WTC11 (cell line): Measurements from ENCODE around the gene BCAS3. TPM values are rescaled to one million over a fixed set of nuclear protein-coding genes. Genes with fewer than 3 reads are reported as not detected.

Experiments used
- ATAC-seq: fragments of 200-7000 bp; cut with Tn5 transposase; 2 replicates; pipeline ENCODE4 v1.10.0; 2021; ENCODE audit warnings: mild to moderate bottlenecking, moderate library complexity
- CTCF ChIA-PET: fragments of 300-600 bp; sonication (Branson Sonifier 250); formaldehyde crosslinking; loops from one replicate; lab custom pipeline; 2021; ENCODE audit warnings: antibody characterized with exemption; lab: Charles Lee
- POLR2A ChIA-PET: fragments of 350-600 bp; sonication (Branson Sonifier 250); formaldehyde crosslinking; loops from one replicate; lab custom pipeline; 2021; ENCODE audit warnings: antibody characterized with exemption; lab: Charles Lee
- DNase-seq: peaks from one replicate; pipeline ENCODE4 v3.0.0; 2021; ENCODE audit warnings: low spot score
- H3K27ac Mint-ChIP-seq: 2 replicates; pipeline ENCODE4 v1.8.0; 2021; ENCODE audit warnings: mixed read lengths
- H3K27me3 Mint-ChIP-seq: 2 replicates; pipeline ENCODE4 v1.8.0; 2021; ENCODE audit warnings: low read depth, mild to moderate bottlenecking, moderate library complexity, mixed read lengths
- H3K36me3 Mint-ChIP-seq: 2 replicates; pipeline ENCODE4 v1.8.0; 2021; ENCODE audit warnings: mixed read lengths
- H3K4me1 Mint-ChIP-seq: 2 replicates; pipeline ENCODE4 v1.8.0; 2022; ENCODE audit warnings: mixed read lengths
- H3K4me3 Mint-ChIP-seq: 2 replicates; pipeline ENCODE4 v1.8.0; 2021; ENCODE audit warnings: mild to moderate bottlenecking, moderate library complexity, mixed read lengths
- H3K9me3 Mint-ChIP-seq: 2 replicates; pipeline ENCODE4 v1.8.0; 2021; ENCODE audit warnings: mixed read lengths
- ELF4 ChIP-seq: sonication (generic); formaldehyde crosslinking; IDR thresholded peaks from 2 replicates; pipeline ENCODE4 v1.8.1; 2022; ENCODE audit warnings: low read depth, mild to moderate bottlenecking, moderate library complexity, missing genetic modification reagents
- FOXJ3 ChIP-seq: sonication (generic); formaldehyde crosslinking; IDR thresholded peaks from 2 replicates; pipeline ENCODE4 v1.9.0; 2021; ENCODE audit warnings: missing genetic modification reagents, mild to moderate bottlenecking, borderline replicate concordance
- FOXP1 ChIP-seq: sonication (generic); formaldehyde crosslinking; IDR thresholded peaks from 2 replicates; pipeline ENCODE4 v1.8.0; 2022; ENCODE audit warnings: missing genetic modification reagents, mild to moderate bottlenecking, moderate library complexity, borderline replicate concordance
- GABPB1 ChIP-seq: sonication (generic); formaldehyde crosslinking; IDR thresholded peaks from 2 replicates; pipeline ENCODE4 v1.8.1; 2023; ENCODE audit warnings: mild to moderate bottlenecking, missing genetic modification reagents
- NFE2L1 ChIP-seq: sonication (generic); formaldehyde crosslinking; IDR thresholded peaks from 2 replicates; pipeline ENCODE4 v1.8.1; 2023; ENCODE audit warnings: missing genetic modification reagents
- PRRX2 ChIP-seq: fragments of 250-450 bp; sonication (Bioruptor Pico); IDR thresholded peaks from 2 replicates; pipeline ENCODE4 v1.8.0; 2021; ENCODE audit warnings: mild to moderate bottlenecking
- ZNF138 ChIP-seq: sonication (generic); formaldehyde crosslinking; conservative IDR thresholded peaks from 2 replicates; pipeline ENCODE4 v1.8.1; 2022; ENCODE audit warnings: mild to moderate bottlenecking, moderate library complexity, missing genetic modification reagents
- ZNF423 ChIP-seq: fragments of 250-450 bp; sonication (Bioruptor Pico); IDR thresholded peaks from 2 replicates; pipeline ENCODE4 v2.1.2; 2022; ENCODE audit warnings: mild to moderate bottlenecking, moderate library complexity
- total RNA-seq: library from RNA; stranded (reverse); gene quantifications from 3 replicates; pipeline ENCODE4 v1.2.3, GENCODE V29; 2021
- TF ChIP-seq, protein P1 (sequence below): sonication (generic); formaldehyde crosslinking; IDR thresholded peaks from 2 replicates; pipeline ENCODE4 v1.8.1; 2023; ENCODE audit warnings: mild to moderate bottlenecking, missing genetic modification reagents, moderate library complexity
- TF ChIP-seq, protein P2 (sequence below): sonication (generic); formaldehyde crosslinking; conservative IDR thresholded peaks from 2 replicates; pipeline ENCODE4 v1.8.1; 2023; ENCODE audit warnings: mild to moderate bottlenecking, low read depth, missing genetic modification reagents, moderate library complexity
- TF ChIP-seq, protein P3 (sequence below): sonication (generic); formaldehyde crosslinking; IDR thresholded peaks from 2 replicates; pipeline ENCODE4 v1.8.0; 2023; ENCODE audit warnings: missing genetic modification reagents, mild to moderate bottlenecking, borderline replicate concordance
- TF ChIP-seq, protein P4 (sequence below): fragments of 250-450 bp; sonication (Bioruptor Pico); IDR thresholded peaks from 2 replicates; pipeline ENCODE4 v2.1.2; 2022; ENCODE audit warnings: mild to moderate bottlenecking, moderate library complexity

Gene BCAS3
- total RNA-seq, 1 experiment from 2014 or later: 15.5 TPM

DNA sequence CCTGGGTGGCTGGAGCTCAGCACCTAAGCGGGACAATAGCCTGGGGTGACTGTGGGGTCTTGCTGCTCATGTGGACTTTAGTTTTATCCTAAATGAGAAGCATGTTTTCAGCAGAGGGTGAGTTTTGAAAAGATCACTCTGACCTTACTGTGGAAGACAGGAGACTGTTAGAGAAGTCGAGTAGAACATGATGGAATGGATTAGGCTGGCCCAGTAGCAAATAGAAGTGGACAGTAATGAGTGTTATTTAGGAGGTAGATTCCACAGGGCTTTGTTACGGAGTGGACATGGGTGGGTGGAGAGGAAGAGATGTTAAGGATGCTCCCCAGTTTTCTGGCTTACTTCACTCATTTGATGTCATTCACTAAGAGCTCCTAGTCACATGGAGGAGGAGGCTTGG is 648.7 kb downstream of the BCAS3 start:
- no peaks in the 10 kb centered on the region for H3K36me3 Mint-ChIP-seq
- no peaks in the 10 kb centered on the region for H3K9me3 Mint-ChIP-seq
- peaks cover 17% of the 10 kb centered on the region for H3K4me1 Mint-ChIP-seq
- no peak for ATAC-seq
- TF ChIP-seq, protein P1, sequence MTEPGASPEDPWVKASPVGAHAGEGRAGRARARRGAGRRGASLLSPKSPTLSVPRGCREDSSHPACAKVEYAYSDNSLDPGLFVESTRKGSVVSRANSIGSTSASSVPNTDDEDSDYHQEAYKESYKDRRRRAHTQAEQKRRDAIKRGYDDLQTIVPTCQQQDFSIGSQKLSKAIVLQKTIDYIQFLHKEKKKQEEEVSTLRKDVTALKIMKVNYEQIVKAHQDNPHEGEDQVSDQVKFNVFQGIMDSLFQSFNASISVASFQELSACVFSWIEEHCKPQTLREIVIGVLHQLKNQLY (CRISPR knock-in tag): no peak
- TF ChIP-seq PRRX2 (CRISPR knock-in tag) (no peak), ZNF423 (CRISPR knock-in tag) (no peak), ELF4 (CRISPR knock-in tag) (no peak), GABPB1 (CRISPR knock-in tag) (no peak), NFE2L1 (CRISPR knock-in tag) (no peak)
- TF ChIP-seq, protein P2, sequence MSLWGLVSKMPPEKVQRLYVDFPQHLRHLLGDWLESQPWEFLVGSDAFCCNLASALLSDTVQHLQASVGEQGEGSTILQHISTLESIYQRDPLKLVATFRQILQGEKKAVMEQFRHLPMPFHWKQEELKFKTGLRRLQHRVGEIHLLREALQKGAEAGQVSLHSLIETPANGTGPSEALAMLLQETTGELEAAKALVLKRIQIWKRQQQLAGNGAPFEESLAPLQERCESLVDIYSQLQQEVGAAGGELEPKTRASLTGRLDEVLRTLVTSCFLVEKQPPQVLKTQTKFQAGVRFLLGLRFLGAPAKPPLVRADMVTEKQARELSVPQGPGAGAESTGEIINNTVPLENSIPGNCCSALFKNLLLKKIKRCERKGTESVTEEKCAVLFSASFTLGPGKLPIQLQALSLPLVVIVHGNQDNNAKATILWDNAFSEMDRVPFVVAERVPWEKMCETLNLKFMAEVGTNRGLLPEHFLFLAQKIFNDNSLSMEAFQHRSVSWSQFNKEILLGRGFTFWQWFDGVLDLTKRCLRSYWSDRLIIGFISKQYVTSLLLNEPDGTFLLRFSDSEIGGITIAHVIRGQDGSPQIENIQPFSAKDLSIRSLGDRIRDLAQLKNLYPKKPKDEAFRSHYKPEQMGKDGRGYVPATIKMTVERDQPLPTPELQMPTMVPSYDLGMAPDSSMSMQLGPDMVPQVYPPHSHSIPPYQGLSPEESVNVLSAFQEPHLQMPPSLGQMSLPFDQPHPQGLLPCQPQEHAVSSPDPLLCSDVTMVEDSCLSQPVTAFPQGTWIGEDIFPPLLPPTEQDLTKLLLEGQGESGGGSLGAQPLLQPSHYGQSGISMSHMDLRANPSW: no peak
- TF ChIP-seq, protein P3, sequence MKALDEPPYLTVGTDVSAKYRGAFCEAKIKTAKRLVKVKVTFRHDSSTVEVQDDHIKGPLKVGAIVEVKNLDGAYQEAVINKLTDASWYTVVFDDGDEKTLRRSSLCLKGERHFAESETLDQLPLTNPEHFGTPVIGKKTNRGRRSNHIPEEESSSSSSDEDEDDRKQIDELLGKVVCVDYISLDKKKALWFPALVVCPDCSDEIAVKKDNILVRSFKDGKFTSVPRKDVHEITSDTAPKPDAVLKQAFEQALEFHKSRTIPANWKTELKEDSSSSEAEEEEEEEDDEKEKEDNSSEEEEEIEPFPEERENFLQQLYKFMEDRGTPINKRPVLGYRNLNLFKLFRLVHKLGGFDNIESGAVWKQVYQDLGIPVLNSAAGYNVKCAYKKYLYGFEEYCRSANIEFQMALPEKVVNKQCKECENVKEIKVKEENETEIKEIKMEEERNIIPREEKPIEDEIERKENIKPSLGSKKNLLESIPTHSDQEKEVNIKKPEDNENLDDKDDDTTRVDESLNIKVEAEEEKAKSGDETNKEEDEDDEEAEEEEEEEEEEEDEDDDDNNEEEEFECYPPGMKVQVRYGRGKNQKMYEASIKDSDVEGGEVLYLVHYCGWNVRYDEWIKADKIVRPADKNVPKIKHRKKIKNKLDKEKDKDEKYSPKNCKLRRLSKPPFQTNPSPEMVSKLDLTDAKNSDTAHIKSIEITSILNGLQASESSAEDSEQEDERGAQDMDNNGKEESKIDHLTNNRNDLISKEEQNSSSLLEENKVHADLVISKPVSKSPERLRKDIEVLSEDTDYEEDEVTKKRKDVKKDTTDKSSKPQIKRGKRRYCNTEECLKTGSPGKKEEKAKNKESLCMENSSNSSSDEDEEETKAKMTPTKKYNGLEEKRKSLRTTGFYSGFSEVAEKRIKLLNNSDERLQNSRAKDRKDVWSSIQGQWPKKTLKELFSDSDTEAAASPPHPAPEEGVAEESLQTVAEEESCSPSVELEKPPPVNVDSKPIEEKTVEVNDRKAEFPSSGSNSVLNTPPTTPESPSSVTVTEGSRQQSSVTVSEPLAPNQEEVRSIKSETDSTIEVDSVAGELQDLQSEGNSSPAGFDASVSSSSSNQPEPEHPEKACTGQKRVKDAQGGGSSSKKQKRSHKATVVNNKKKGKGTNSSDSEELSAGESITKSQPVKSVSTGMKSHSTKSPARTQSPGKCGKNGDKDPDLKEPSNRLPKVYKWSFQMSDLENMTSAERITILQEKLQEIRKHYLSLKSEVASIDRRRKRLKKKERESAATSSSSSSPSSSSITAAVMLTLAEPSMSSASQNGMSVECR (CRISPR knock-in tag): no peak
- DNase-seq: no peak
- ChIA-PET POLR2A (no interaction called here), CTCF (no interaction called here)
- H3K27me3 Mint-ChIP-seq: no peaks in the 10 kb centered on the region; the same call in 1 of the 2 replicates
- H3K27ac Mint-ChIP-seq: no peak overlapping the region
- H3K4me3 Mint-ChIP-seq: no peak overlapping the region

DNA sequence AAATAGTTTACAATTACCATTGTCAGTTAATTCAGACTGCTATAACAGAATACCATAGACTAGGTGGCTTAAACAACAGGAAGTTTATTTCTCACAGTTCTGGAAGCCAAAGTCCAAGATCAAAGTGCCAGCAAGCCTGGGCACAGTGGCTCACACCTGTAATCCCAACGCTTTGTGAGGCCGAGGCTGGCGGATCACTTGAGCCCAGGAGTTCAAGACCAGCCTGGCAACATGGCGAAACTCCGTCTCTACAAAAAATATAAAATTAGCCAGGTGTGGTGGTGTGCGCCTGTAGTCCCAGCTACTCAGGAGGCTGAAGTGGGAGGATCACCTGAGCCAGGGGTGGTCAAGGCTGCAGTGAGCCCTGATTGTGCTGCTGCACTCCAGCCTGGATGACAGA is 650.7 kb downstream of the BCAS3 start:
- Mint-ChIP-seq H3K27ac (no peak overlapping the region), H3K4me1 (peaks cover 7% of the 10 kb centered on the region), H3K36me3 (no peaks in the 10 kb centered on the region), H3K27me3 (no peaks in the 10 kb centered on the region), H3K9me3 (no peaks in the 10 kb centered on the region), H3K4me3 (no peak overlapping the region)
- TF ChIP-seq GABPB1 (CRISPR knock-in tag): 0 out of 2 replicates have a peak, but pooled peaks have one; percentile 15
- TF ChIP-seq FOXJ3 (CRISPR knock-in tag): no peak
- ChIA-PET CTCF (no interaction called here), POLR2A (no interaction called here)
- no peak for ATAC-seq
- no peak for DNase-seq

DNA sequence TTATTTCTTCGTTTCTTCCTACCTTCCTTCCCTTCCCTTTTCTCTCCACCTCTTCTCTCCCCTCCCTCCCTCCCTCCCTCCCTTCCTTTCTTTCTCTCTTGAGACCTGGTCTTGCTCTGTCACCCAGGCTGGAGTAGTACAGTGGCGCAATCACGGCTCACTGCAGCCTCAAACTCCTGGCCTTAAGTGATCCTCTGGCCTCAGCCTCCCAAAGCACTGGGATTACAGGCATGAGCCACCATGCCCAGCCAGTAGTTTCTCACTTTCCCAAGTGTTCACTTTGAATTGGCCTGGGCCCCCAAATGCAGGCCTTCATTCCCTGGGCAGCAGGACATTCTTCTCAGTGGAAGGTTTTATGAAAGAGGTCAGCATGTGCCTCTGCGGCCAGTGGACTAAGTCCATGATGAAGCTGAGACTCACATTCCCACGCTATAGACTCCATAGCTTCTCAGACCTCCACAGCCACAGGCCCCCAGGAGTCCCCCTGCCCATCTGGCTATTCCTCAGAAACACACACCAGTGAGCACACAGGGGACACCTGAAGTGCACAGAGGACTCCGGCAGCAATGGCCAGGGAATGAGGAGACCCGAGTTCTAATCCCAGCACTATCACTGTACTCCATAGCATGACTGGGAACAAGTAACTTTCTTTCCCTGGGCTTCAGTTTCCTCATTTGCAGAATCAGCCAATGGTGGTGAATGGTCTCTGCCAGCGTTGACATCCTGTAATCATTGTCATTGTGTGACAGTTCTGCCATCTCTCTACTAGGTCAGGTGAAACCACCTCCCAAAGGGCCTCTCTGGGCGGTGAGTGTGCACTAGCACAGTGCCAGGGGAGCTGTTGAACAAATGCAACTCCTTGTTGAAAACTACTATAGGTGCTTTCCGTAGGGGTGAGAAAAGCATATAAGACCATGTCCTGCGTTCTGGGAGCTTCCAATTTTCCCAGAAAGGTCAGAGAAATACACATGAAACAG is 652.8 kb downstream of the BCAS3 start:
- Mint-ChIP-seq H3K9me3 (no peaks in the 10 kb centered on the region), H3K27me3 (no peaks in the 10 kb centered on the region), H3K27ac (no peak overlapping the region), H3K4me1 (no peaks in the 10 kb centered on the region), H3K4me3 (no peak overlapping the region), H3K36me3 (no peaks in the 10 kb centered on the region)
- CTCF ChIA-PET: interaction anchor here (0.6 kb wide), 2 partner anchors 119 to 261 kb away, joined by 3 read pairs; no protein-coding TSS in a partner anchor
- POLR2A ChIA-PET: no interaction called here
- TF ChIP-seq ZNF138 (CRISPR knock-in tag): no peak
- TF ChIP-seq FOXP1 (CRISPR knock-in tag): no peak
- TF ChIP-seq, protein P4, sequence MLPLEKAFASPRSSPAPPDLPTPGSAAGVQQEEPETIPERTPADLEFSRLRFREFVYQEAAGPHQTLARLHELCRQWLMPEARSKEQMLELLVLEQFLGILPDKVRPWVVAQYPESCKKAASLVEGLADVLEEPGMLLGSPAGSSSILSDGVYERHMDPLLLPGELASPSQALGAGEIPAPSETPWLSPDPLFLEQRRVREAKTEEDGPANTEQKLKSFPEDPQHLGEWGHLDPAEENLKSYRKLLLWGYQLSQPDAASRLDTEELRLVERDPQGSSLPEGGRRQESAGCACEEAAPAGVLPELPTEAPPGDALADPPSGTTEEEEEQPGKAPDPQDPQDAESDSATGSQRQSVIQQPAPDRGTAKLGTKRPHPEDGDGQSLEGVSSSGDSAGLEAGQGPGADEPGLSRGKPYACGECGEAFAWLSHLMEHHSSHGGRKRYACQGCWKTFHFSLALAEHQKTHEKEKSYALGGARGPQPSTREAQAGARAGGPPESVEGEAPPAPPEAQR (CRISPR knock-in tag): no peak
- ATAC-seq (no peak), DNase-seq (no peak)
